ENCODE results near the gene RABGGTA. TPM values are rescaled to one million over a fixed set of nuclear protein-coding genes. Genes with fewer than 3 reads are reported as not detected.
A peak's percentile ranks its signal among the peaks of the same experiment; 100 is the strongest.

RABGGTA gene
- total RNA-seq, 1 experiment from 2014 or later = 2.6 TPM

DNA sequence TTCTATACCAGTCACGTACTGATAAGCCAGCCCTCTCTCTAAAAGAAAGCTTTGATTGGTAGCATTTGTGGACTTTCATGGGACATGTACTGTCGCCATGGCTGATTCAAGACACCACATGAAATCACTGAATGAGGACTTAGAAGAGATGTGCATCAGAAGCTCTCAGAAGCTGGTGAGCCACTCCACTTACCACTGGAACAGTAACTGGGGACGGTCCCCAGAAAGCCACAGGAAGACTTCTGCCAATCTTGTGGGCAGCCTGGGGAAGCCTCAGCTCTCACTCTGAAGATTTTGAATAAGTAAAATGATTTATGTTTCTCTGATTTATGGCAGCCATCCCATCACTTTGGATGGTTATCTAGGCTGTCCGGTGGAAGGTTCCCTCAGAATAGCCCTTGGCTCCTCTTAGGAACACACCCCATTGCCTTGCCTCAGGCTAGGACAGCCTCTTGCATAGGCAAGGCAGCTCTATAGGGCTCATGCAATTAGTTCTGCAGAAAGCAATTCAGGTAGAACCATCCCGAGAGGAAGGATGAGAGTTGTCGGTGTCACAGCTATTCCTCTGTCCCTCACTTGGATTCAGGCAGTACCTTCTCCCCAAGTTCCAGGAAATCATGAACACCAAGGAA, 18.4 kb upstream of the RABGGTA start:
- H3K4me3 ChIP-seq = no peak overlapping the region
- no peak for DNase-seq
- H3K27me3 ChIP-seq = no peaks in the 10 kb centered on the region
- no peaks in the 10 kb centered on the region for H3K9me3 ChIP-seq
- H3K36me3 ChIP-seq = no peaks in the 10 kb centered on the region

DNA sequence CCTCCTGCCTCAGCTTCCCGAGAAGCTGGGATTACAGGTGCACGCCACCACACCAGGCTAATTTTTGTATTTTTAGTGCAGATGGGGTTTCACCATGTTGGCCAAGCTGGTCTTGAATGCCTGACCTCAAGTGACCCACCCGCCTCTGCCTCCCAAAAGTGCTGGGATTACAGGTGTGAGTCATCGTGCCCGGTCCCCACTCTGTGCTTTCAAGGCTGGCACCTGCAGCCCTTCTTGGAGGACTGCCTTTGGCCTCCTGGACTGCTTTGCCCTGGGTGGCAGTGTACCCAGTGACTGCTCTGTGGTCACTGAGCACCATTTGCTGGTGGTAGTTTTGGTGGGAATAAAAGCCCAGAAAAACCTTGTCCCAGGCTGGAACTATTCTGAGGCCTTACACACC, 15.6 kb upstream of the RABGGTA start:
- no peaks in the 10 kb centered on the region for H3K27me3 ChIP-seq
- H3K9me3 ChIP-seq = no peaks in the 10 kb centered on the region
- H3K4me3 ChIP-seq = no peak overlapping the region
- no peak for DNase-seq
- H3K36me3 ChIP-seq = no peaks in the 10 kb centered on the region

- Histone ChIP-seq H3K36me3 (no peaks in the 10 kb centered on the region), H3K4me3 (no peak overlapping the region), H3K27me3 (no peaks in the 10 kb centered on the region), H3K9me3 (no peaks in the 10 kb centered on the region)
- no peak for DNase-seq
Observed at GRCh38 chr14:24285351-24285750, 14.0 kb upstream of the RABGGTA start.

- no peak for DNase-seq
- Histone ChIP-seq H3K4me3 (no peak overlapping the region), H3K27me3 (no peaks in the 10 kb centered on the region), H3K9me3 (no peaks in the 10 kb centered on the region), H3K36me3 (no peaks in the 10 kb centered on the region)
Observed at GRCh38 chr14:24284501-24285035, 13.2 kb upstream of the RABGGTA start.

DNA sequence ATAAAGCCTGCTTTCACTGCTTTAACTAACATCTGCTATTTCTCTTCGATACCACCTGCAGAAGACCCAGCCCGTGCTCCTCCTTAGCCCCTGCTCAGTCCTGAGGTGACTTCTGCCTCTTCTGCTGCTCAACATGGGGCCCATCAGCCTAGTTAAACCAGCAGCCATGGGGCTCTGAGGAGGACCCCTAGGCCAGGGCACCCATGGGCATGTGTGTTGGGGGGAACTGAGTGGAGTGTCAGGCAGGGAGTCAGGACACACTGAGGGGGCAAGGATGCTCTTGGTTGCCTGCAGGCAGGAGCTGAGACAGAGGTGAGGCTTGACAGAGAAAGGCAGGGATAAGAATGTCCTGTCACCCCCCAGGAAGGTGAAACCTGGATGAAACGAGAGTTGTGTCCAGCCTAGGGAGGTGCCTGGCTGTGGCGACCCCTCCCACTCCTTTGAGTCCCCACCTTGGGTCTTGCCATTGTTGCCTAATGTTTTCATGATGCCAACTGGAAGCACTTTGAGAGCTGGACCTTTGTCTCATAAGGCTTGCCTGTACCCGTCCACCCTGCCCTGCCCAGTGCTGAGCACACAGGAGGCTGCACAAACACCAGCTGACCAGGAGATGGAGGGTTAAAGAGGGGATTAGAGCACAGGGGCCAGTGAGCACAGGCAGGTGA, 12.5 kb upstream of the RABGGTA start:
- H3K27me3 ChIP-seq = no peaks in the 10 kb centered on the region
- no peak for DNase-seq
- no peaks in the 10 kb centered on the region for H3K9me3 ChIP-seq
- H3K4me3 ChIP-seq = no peak overlapping the region
- H3K36me3 ChIP-seq = no peaks in the 10 kb centered on the region

- no peaks in the 10 kb centered on the region for H3K27me3 ChIP-seq
- H3K9me3 ChIP-seq = no peaks in the 10 kb centered on the region
- DNase-seq = no peak
- no peak overlapping the region for H3K4me3 ChIP-seq
- H3K36me3 ChIP-seq = no peaks in the 10 kb centered on the region
Observed at GRCh38 chr14:24282736-24283135, 11.3 kb upstream of the RABGGTA start.

DNA sequence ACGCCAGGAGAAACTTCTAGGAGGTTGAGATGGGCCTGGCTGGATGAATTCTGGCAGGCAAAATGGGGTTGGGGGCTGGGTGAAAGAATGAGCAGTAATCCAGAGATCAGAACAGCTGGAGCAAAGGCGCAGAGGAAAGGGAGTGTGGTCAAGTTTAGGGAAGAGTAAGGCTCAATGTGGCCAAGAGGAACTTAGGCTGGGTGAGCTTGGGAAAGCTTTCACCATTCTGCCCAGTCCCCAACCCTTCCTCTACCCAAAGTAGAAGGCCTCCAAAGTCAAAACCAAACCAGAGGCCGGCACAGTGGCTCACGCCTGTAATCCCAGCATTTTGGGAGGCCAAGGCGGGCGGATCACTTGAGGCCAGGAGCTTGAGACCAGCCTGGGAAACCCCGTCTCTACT, 10.2 kb upstream of the RABGGTA start:
- DNase-seq = no peak
- no peaks in the 10 kb centered on the region for H3K36me3 ChIP-seq
- H3K27me3 ChIP-seq = no peaks in the 10 kb centered on the region
- H3K9me3 ChIP-seq = no peaks in the 10 kb centered on the region
- no peak overlapping the region for H3K4me3 ChIP-seq

GRCh38 chr14:24280797-24281460, 9.5 kb upstream of the RABGGTA start:
- DNase-seq = no peak
- Histone ChIP-seq H3K36me3 (no peaks in the 10 kb centered on the region), H3K9me3 (no peaks in the 10 kb centered on the region), H3K27me3 (no peaks in the 10 kb centered on the region), H3K4me3 (no peak overlapping the region)

- H3K27me3 ChIP-seq = no peaks in the 10 kb centered on the region
- H3K4me3 ChIP-seq = no peak overlapping the region
- no peaks in the 10 kb centered on the region for H3K9me3 ChIP-seq
- H3K36me3 ChIP-seq = no peaks in the 10 kb centered on the region
- no peak for DNase-seq
Observed at GRCh38 chr14:24279301-24280186, 8.1 kb upstream of the RABGGTA start.

- Histone ChIP-seq H3K9me3 (no peaks in the 10 kb centered on the region), H3K36me3 (no peaks in the 10 kb centered on the region), H3K4me3 (no peak overlapping the region), H3K27me3 (no peaks in the 10 kb centered on the region)
- DNase-seq = no peak
Observed at GRCh38 chr14:24278424-24278823, 7.0 kb upstream of the RABGGTA start.

DNA sequence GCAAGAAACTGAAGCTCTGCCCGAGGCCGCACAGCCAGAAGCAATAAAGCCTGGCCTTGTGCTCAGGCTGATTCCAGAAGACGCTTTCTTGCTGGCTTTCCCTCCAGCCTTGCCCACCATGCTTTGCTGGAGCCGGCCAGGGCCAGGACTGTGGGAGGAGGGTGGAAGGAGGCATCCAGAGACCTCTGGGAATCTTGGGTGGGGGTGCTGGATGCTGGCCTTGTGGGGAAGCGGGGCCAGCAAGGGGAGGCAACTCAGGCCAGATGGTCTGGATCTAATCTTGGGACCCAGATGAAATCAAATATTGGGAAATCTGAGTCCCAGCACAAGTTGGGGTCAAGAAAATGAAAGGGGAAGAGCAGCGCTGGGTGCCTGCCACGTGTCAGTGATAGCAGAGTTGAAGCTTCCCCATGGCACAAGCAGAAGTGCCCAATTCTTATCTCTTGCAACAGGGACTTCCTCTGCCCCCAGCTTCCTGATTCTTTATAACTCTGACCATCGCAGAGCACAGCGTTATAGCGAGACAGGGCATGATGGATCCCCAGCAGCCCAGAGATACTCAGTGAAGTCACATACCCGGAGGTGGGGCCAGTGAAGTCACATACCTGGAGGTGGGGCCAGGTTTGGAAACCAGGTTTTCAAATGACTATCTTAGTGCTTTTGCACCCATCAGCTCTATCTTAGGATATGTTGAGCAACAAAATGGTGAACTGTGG, 6.4 kb upstream of the RABGGTA start:
- no peak for DNase-seq
- Histone ChIP-seq H3K27me3 (no peaks in the 10 kb centered on the region), H3K4me3 (no peak overlapping the region)

DNA sequence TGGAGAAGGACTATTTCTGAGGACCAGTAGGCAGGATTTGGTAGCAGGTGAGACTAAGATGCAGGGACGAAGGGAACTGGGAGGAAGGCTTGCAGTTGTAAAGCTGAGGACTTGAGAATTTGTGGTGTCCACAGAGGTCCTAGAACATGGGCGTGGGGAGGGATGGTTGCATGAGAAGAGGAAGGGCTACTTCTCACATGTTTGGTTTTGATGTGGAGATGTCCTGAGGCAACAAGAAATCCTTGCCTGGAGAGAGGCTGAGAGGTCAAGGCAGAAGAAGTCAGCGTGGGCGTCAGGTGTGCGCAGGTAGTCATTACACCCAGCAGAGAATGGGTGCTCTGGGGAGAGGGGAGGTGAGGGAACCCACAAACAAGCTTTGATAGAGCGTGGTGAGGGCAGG, 5.7 kb upstream of the RABGGTA start:
- H3K4me3 ChIP-seq = no peak overlapping the region
- H3K36me3 ChIP-seq = no peaks in the 10 kb centered on the region
- no peak for DNase-seq
- H3K9me3 ChIP-seq = no peaks in the 10 kb centered on the region
- H3K27me3 ChIP-seq = no peaks in the 10 kb centered on the region

More for the DNA sequence above, 6.4 kb upstream of the RABGGTA start:
- Histone ChIP-seq H3K9me3 (no peaks in the 10 kb centered on the region), H3K36me3 (no peaks in the 10 kb centered on the region)

DNA sequence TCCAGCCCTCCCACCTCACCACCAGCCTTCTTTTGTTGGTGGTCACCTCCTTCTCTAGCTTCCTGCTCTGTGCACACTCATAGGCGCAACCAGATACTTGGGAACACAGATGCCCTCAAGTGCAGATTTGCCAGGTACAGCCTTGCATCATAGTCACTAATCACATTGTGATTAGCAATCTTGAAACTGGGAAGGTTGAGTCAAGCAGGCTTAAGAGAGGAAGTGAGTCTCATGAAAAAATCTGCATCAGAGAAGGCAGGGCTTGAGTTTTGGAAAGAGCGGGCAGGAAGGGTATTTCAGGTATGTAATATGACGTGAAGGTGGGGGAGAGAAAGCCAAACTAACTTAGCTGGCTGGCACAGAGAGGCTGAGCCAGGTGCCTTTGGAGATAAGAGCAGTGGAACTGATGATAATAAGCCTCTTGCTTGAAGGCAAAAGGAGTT, 2.7 kb upstream of the RABGGTA start:
- Histone ChIP-seq H3K4me3 (no peak overlapping the region), H3K27me3 (no peaks in the 10 kb centered on the region), H3K36me3 (no peaks in the 10 kb centered on the region), H3K9me3 (no peaks in the 10 kb centered on the region)
- no peak for DNase-seq

DNA sequence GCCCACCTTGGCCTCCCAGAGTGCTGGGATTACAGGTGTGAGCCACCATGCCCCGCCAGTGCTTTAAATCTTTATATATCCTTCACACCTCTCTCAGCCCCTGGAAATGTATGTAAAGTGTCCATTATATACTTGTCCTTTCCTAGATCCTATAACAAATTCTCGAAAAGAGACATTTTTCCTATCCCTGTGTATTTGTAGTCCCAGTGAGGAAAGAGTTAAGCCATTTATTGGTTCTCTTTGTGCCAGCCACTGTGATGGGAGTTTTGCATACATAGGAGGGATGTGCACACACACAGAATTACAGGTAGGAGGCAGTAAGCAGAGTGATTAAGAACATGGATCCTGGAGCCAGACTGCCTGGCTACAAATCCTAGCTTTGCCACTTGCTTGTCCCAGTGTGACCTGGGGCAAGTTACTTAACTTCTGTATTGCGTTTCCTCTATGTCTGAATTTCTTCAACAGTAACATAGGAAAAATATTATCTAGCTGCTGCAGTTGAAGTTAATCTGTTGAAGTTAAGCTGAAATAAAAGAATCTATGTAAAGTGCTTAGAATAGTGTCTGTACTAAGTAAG, 2.1 kb upstream of the RABGGTA start:
- Histone ChIP-seq H3K4me3 (no peak overlapping the region), H3K9me3 (no peaks in the 10 kb centered on the region), H3K36me3 (no peaks in the 10 kb centered on the region), H3K27me3 (no peaks in the 10 kb centered on the region)
- no peak for DNase-seq

GRCh38 chr14:24272467-24272866, 1.1 kb upstream of the RABGGTA start:
- H3K4me3 ChIP-seq = no peak overlapping the region
- no peaks in the 10 kb centered on the region for H3K27me3 ChIP-seq
- H3K9me3 ChIP-seq = no peaks in the 10 kb centered on the region
- no peaks in the 10 kb centered on the region for H3K36me3 ChIP-seq
- DNase-seq = no peak

DNA sequence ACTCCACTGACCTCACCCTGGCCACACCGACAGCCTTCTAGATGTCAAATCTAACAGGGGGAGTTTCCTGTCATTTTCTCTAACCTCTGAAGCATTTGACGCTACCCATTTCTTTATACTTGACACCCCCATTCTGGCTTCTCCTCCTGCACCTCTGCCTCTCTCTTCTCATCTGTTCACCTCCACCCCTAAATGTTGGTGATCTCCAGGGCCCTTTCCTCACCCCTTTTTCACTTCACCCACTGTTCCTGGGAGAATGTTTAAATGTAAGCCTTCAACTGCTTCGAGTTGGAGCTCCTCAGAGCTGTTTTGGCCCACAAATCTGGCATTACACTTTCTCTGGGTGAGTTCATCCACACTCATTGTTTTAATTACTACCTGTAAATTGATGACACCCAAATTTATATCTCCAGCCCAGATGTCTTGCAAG, 452 bp upstream of the RABGGTA start:
- H3K36me3 ChIP-seq = no peaks in the 10 kb centered on the region
- H3K4me3 ChIP-seq = peak overlapping the region; percentile 90
- no peaks in the 10 kb centered on the region for H3K9me3 ChIP-seq
- no peak for DNase-seq
- no peaks in the 10 kb centered on the region for H3K27me3 ChIP-seq

Measured in MG63 (cell line).